IMR-90 (cell line): ENCODE measurements around the gene TXLNA. TPM values are rescaled to one million over a fixed set of nuclear protein-coding genes. Genes with fewer than 3 reads are reported as not detected.

Source experiments
- ATAC-seq: fragments of 200-7000 bp; cut with Tn5 transposase; 2 replicates; pipeline ENCODE4 v1.9.1; 2020; ENCODE audit warnings: low read depth, mild to moderate bottlenecking, moderate library complexity
- BruUV-seq: library from RNA; stranded (reverse); fragments of 400-500 nt; replicated peaks from 2 replicates; lab custom pipeline; 2021; lab: Mats Ljungman, UMichigan
- CTCF ChIA-PET: fragments of 300-600 bp; formaldehyde crosslinking; extraction: SDS; loops from one replicate; lab custom pipeline; 2021; ENCODE audit warnings: antibody characterized with exemption; lab: Yijun Ruan, JAX
- POLR2A ChIA-PET: fragments of 300-600 bp; sonication (Branson Sonifier 250); formaldehyde crosslinking; loops from one replicate; lab custom pipeline; 2022; ENCODE audit warnings: antibody characterized with exemption; ENCODE audit not compliant: unreplicated experiment; lab: Charles Lee
- DNase-seq: peaks from one replicate; pipeline ENCODE4 v3.0.0; 2013
- H2AFZ ChIP-seq: replicated peaks from 2 replicates; pipeline ENCODE3; 2013; ENCODE audit warnings: low read length, mild to moderate bottlenecking; ENCODE audit not compliant: poor library complexity
- H2AK5ac ChIP-seq: 2 replicates; pipeline ENCODE4 v1.6.1; 2013; ENCODE audit warnings: low read depth, low read length, inconsistent platforms
- H2AK9ac ChIP-seq: replicated peaks from 2 replicates; pipeline ENCODE3; 2013; ENCODE audit warnings: mild to moderate bottlenecking, low read depth, low read length, moderate library complexity; ENCODE audit not compliant: poor library complexity
- H2BK120ac ChIP-seq: 2 replicates; pipeline ENCODE4 v1.6.1; 2013; ENCODE audit warnings: low read depth, low read length, inconsistent platforms
- H2BK15ac ChIP-seq: 3 replicates; pipeline ENCODE4 v1.6.1; 2013; ENCODE audit warnings: low read depth, low read length, inconsistent platforms
- H2BK20ac ChIP-seq: 2 replicates; pipeline ENCODE4 v1.6.1; 2013; ENCODE audit warnings: low read depth, mild to moderate bottlenecking, inconsistent platforms, low read length, moderate library complexity
- H2BK5ac ChIP-seq: 2 replicates; pipeline ENCODE4 v1.6.1; 2013; ENCODE audit warnings: mild to moderate bottlenecking, low read depth, low read length, inconsistent platforms; ENCODE audit not compliant: poor library complexity, severe bottlenecking
- H3K14ac ChIP-seq: replicated peaks from 2 replicates; pipeline ENCODE4 v1.6.1; 2013; ENCODE audit warnings: low read depth, low read length, inconsistent platforms
- H3K18ac ChIP-seq: 2 replicates; pipeline ENCODE4 v1.6.1; 2013; ENCODE audit warnings: low read depth, low read length, control low read depth
- H3K23ac ChIP-seq: 2 replicates; pipeline ENCODE4 v1.6.1; 2013; ENCODE audit warnings: low read depth, low read length, inconsistent platforms
- H3K27ac ChIP-seq: 2 replicates; pipeline ENCODE4 v1.5.1; 2013; ENCODE audit warnings: mild to moderate bottlenecking, control low read depth, low read length; ENCODE audit not compliant: insufficient read depth
- H3K27me3 ChIP-seq: 2 replicates; pipeline ENCODE4 v1.6.1; 2013; ENCODE audit warnings: low read length; ENCODE audit not compliant: control insufficient read depth, insufficient read depth
- H3K36me3 ChIP-seq: 2 replicates; pipeline ENCODE4 v1.6.1; 2013; ENCODE audit warnings: low read length, mixed read lengths; ENCODE audit not compliant: control insufficient read depth, insufficient read depth
- H3K4ac ChIP-seq: 2 replicates; pipeline ENCODE4 v1.6.1; 2013; ENCODE audit warnings: low read depth, low read length, inconsistent platforms
- H3K4me1 ChIP-seq: 2 replicates; pipeline ENCODE4 v1.6.1; 2013; ENCODE audit warnings: low read length, mixed read lengths; ENCODE audit not compliant: control insufficient read depth, insufficient read depth
- H3K4me2 ChIP-seq: 2 replicates; pipeline ENCODE4 v1.6.1; 2013; ENCODE audit warnings: low read depth, mild to moderate bottlenecking, control low read depth, low read length, moderate library complexity
- H3K4me3 ChIP-seq: 2 replicates; pipeline ENCODE4 v1.5.1; 2013; ENCODE audit warnings: low read depth, mild to moderate bottlenecking, control low read depth, low read length, moderate library complexity; ENCODE audit not compliant: insufficient read depth
- H3K56ac ChIP-seq: 2 replicates; pipeline ENCODE4 v1.6.1; 2013; ENCODE audit warnings: low read length, inconsistent platforms; ENCODE audit not compliant: insufficient read depth; ENCODE audit errors: extremely low read depth
- H3K79me1 ChIP-seq, 2 experiments: 2 replicates each; pipeline ENCODE4 v1.6.1; 2013; ENCODE audit warnings: low read length in 2 of 2, inconsistent platforms in 1 of 2, low read depth in 1 of 2
- H3K9ac ChIP-seq: 2 replicates; pipeline ENCODE4 v1.6.1; 2013; ENCODE audit warnings: low read depth, low read length, control low read depth
- H3K9me1 ChIP-seq: 2 replicates; pipeline ENCODE4 v1.6.1; 2013; ENCODE audit warnings: low read length, inconsistent platforms; ENCODE audit not compliant: insufficient read depth
- H3K9me3 ChIP-seq: 2 replicates; pipeline ENCODE4 v1.6.1; 2013; ENCODE audit warnings: low read length; ENCODE audit not compliant: control insufficient read depth, insufficient read depth
- H4K20me1 ChIP-seq: 2 replicates; pipeline ENCODE4 v1.6.1; 2013; ENCODE audit warnings: low read length, inconsistent platforms; ENCODE audit not compliant: insufficient read depth
- H4K5ac ChIP-seq: 2 replicates; pipeline ENCODE4 v1.6.1; 2013; ENCODE audit warnings: mild to moderate bottlenecking, low read depth, low read length, control low read depth
- H4K8ac ChIP-seq, 2 experiments: 2 replicates each; pipeline ENCODE4 v1.6.1; 2013; ENCODE audit warnings: low read depth in 2 of 2, low read length in 2 of 2, control low read depth in 1 of 2, inconsistent platforms in 1 of 2
- H4K91ac ChIP-seq: 2 replicates; pipeline ENCODE4 v1.6.1; 2013; ENCODE audit warnings: low read depth, low read length, inconsistent platforms; ENCODE audit not compliant: insufficient read depth
- MXI1 ChIP-seq: IDR thresholded peaks from 2 replicates; pipeline ENCODE4 v1.6.1; 2012; ENCODE audit warnings: low read depth, mild to moderate bottlenecking, low read length, moderate library complexity, borderline replicate concordance
- POLR2A ChIP-seq: IDR thresholded peaks from 2 replicates; pipeline ENCODE4 v1.6.1; 2012; ENCODE audit warnings: mild to moderate bottlenecking, low read depth, low read length
- WGBS, 2 experiments: methylation state at CpG; one replicate each; pipeline versions ENCODE4 v1.1.5 to v1.1.7; 2013; ENCODE audit warnings: missing lambda C conversion rate in 2 of 2; ENCODE audit not compliant: insufficient read length in 1 of 2; ENCODE audit errors: extremely low coverage in 2 of 2; 5-methylcytosine and 5-hydroxymethylcytosine counted together
- dilution Hi-C: fragments of 300-500 bp; cut with HindIII; formaldehyde crosslinking; loops from one replicate; pipeline ENCODE4 v1.14.3; 2018; ENCODE audit warnings: low sequenced_read_pairs; ENCODE audit not compliant: unreplicated experiment
- in situ Hi-C: fragments of 300-500 bp; cut with MboI; formaldehyde crosslinking; loops from 3 replicates; pipeline ENCODE4 v1.14.3; 2019; ENCODE audit warnings: low sequenced_read_pairs, inconsistent platforms, mixed read lengths
- intact Hi-C: fragments of 100-400 bp; cut with micrococcal nuclease; formaldehyde crosslinking; loops from 2 replicates; pipeline ENCODE4 v1.10.0; 2022
- polyA plus RNA-seq, 3 experiments: library from polyadenylated mRNA; depleted of rRNA; stranded (reverse); fragments of >200 nt; gene quantifications; 2 replicates each; pipeline ENCODE4 v1.2.3, GENCODE V29; 2012; ENCODE audit warnings: low replicate concordance in 1 of 3
- total RNA-seq: library from RNA; depleted of rRNA; stranded (reverse); fragments of >200 nt; gene quantifications from 2 replicates; pipeline ENCODE4 v1.2.3, GENCODE V29; 2012
- TF ChIP-seq, protein P1 (sequence below): fragments of 150-350 bp; IDR thresholded peaks from 2 replicates; pipeline ENCODE4 v1.6.1; 2017; ENCODE audit warnings: mild to moderate bottlenecking, antibody characterized with exemption, low read length, low read depth

The TXLNA gene
- total and polyA plus RNA-seq, 2 of the 4 experiments (the other 2 are of a cell fraction), result 47.6 to 102 TPM

DNA sequence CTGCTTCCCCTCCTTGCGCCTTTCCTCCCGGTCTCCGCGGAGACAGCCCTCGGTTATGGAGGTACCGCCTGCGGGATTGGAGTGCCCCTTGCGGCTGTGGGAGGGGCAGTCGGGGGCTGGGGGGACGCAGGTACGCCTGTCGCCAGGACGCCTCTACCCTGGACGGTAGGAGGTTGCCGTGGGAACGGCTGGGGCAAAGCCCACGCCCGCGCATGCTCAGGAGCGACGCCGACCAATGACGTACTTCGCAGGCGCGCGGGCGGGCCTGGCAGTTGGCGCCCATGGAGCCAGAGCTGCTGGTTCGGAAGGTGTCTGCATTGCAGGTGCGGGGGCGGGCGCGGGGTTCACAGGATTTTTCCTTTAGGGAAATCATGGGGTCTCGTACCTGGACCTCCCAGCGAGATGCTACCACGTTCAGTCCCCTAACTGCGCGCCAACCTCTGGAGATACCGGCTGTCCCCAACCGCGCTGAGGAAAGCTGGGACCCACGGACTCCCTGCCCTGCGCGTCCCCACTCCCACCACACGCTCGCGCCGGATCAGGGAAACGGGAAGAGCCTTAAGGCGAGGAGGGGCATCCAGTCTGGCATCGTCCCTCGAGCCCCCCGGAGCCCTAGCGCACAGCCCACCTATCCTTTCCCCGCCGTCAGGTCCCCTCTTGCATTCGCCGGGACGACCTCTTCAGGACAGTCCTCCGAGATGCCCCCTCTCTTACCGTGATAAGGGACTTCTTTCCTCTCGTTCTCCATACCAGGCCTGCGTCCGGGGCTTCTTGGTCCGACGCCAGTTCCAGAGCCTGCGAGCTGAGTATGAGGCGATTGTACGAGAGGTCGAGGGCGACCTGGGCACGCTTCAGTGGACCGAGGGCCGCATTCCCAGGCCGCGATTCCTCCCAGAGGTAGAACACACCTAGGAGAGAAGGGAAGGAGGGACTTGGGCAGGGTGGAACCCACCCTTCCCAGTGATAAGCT is 26.2 kb downstream of the TXLNA start, which contains the start of gene IQCC:
IQCC (plus strand) TSS at position 271 of the 970 bp plus-strand sequence; CDS start at position 282, 11 bp downstream.
- BruUV-seq, result no TSS peak
- TF ChIP-seq, protein P1, sequence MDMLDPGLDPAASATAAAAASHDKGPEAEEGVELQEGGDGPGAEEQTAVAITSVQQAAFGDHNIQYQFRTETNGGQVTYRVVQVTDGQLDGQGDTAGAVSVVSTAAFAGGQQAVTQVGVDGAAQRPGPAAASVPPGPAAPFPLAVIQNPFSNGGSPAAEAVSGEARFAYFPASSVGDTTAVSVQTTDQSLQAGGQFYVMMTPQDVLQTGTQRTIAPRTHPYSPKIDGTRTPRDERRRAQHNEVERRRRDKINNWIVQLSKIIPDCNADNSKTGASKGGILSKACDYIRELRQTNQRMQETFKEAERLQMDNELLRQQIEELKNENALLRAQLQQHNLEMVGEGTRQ, result no peak
- TF ChIP-seq POLR2A, result peak; percentile 75
- TF ChIP-seq MXI1, result peak; percentile 54; the same call in 1 of the 2 replicates
- peak within 1 kb of the TSS; percentile 74; the same call in 1 of the 2 replicates for H3K23ac ChIP-seq
- peak within 1 kb of the TSS; percentile 3 for H2BK5ac ChIP-seq
- in situ Hi-C loops, result no loop called here
- H2BK20ac ChIP-seq, result no peak within 1 kb of the TSS
- H3K27me3 ChIP-seq, result no peaks in the 10 kb centered on the region
- peak within 1 kb of the TSS; percentile 59 for H3K4me3 ChIP-seq
- peak within 1 kb of the TSS; percentile 99 for H2AFZ ChIP-seq
- H2AK5ac ChIP-seq, result peak within 1 kb of the TSS; percentile 72
- peaks cover 13% of the 10 kb centered on the region for H3K4me1 ChIP-seq
- peak within 1 kb of the TSS; percentile 84 for H3K4ac ChIP-seq
- 1% methylated on average over 45 of the region's 77 CpGs; no CpG with 5 or more reads in 1 of the 2 experiments for WGBS, 2 experiments
- no peak within 1 kb of the TSS for H2BK15ac ChIP-seq
- peak within 1 kb of the TSS; percentile 76 for H4K91ac ChIP-seq
- peak within 1 kb of the TSS; percentile 90 for H3K14ac ChIP-seq
- H2BK120ac ChIP-seq, result no peak within 1 kb of the TSS
- DNase-seq (peak; percentile 74), ATAC-seq (peak; percentile 73)
- H3K18ac ChIP-seq, result no peak within 1 kb of the TSS
- H3K9me1 ChIP-seq, result peaks cover 13% of the 10 kb centered on the region; the same call in 1 of the 2 replicates
- H4K20me1 ChIP-seq, result no peaks in the 10 kb centered on the region
- no peaks in the 10 kb centered on the region for H3K9me3 ChIP-seq
- ChIA-PET CTCF (interaction anchor here (0.6 to 1.9 kb wide), 3 partner anchors 10 to 432 kb away, joined by 3 to 7 read pairs (median 5); no protein-coding TSS in a partner anchor), POLR2A (interaction anchor here (0.6 kb wide), 1 partner anchor 218 kb away, joined by 3 read pairs; no protein-coding TSS in a partner anchor)
- H3K56ac ChIP-seq, result peak within 1 kb of the TSS; percentile 47; the same call in 1 of the 2 replicates
- peak within 1 kb of the TSS; percentile 77 for H3K9ac ChIP-seq
- H4K5ac ChIP-seq, result peak within 1 kb of the TSS; percentile 31
- peak within 1 kb of the TSS; percentile 96 for H2AK9ac ChIP-seq
- dilution Hi-C loops, result no loop called here
- H3K27ac ChIP-seq, result peak within 1 kb of the TSS; percentile 31; the same call in 1 of the 2 replicates
- peaks cover 3% of the 10 kb centered on the region; the same call in 1 of the 2 replicates for H3K36me3 ChIP-seq
- peak within 1 kb of the TSS; percentile 89 for H3K4me2 ChIP-seq
- H3K79me1 ChIP-seq, result peaks cover 11 to 39% of the 10 kb centered on the region in 2 experiments
- intact Hi-C loops, result no loop called here
- peak within 1 kb of the TSS; percentile 54 to 93 for H4K8ac ChIP-seq
